ENCODE data around the gene NDEL1.

Gene NDEL1

GRCh38 chr17:8418471-8418870 lies 17.2 kb upstream of the NDEL1 start:
- DNase-seq: no peak

DNA sequence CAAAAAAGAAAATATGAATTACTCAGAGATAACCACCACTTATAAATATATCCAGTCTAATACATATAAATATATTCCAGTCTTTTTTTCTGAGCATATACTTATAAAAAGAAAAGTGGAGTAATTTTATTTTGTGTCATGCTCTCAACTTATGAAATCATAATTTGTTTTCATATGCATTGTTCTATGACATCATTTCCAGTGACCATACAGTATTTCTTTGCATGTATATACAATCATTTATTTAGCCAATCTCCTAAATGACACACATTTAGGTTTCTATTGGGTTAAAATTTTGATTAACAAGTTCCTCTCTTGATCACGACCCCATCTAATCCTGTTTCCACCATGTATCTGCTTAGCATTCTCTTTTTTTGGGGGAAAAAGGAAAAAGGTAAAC lies 16.4 kb upstream of the NDEL1 start:
- no peak for DNase-seq

- DNase-seq: no peak
Measured at GRCh38 chr17:8420041-8420934, 15.4 kb upstream of the NDEL1 start.

DNA sequence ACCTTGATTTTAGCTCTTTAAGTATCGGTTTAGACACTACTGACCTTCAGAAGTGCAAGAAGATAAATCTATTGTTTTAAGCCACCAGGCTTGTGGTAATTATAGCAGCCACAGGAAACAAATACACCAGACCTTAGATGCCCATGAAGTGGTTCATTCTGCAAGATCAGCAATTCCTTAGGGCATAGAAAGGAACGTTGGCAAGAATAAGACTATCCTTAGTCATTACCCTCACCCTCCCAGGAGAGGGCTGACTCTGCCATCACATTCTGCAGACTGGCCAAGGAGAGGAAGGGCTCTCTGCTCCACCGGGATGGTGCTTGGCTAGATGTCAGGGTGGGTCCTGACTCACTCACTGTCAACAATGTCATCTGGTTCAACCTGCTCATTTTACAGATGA lies 14.1 kb upstream of the NDEL1 start:
- no peak for DNase-seq

DNA sequence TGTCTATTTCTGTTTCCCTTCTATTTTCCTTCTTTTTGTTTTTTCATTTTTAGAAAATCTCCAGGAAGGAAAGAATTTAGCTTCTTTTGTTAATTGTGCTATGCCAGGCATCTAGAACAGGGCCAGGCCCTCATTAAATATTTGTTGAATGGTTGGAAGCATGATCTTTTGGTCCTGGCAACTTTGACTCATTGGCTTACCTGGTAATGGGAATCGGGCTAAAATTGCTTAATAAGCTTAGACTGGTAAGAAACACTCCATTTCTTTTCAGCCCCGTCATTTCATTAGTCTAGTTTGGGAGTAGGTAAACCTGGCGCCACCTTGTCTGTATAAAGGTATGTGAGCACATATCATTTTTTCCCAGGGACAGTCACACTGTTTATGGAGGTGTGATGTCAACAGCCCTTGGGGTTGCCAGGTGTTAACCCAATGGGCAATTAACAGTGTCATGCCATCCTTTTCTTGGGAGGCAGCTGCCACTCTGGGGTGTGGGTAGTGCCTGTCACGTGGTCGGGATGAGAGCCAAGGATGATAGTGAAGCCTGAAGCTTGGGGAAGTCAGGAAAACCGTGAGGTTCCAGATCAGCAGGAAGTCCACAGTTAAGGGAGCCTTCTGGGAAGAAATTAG lies 9.5 kb upstream of the NDEL1 start:
- no peak for DNase-seq

GRCh38 chr17:8426802-8427201 lies 8.9 kb upstream of the NDEL1 start:
- DNase-seq: no peak

- DNase-seq: no peak
Measured at GRCh38 chr17:8430966-8431365, 4.7 kb upstream of the NDEL1 start.

GRCh38 chr17:8436169-8436843 lies 622 bp downstream of the NDEL1 start:
- DNase-seq: peak; percentile 53

- no peak for DNase-seq
Measured at GRCh38 chr17:8436844-8437171, 1.1 kb downstream of the NDEL1 start.

GRCh38 chr17:8438441-8438840 lies 2.8 kb downstream of the NDEL1 start:
- DNase-seq: peak; percentile 11

GRCh38 chr17:8439681-8440080 lies 4.0 kb downstream of the NDEL1 start:
- DNase-seq: no peak

DNA sequence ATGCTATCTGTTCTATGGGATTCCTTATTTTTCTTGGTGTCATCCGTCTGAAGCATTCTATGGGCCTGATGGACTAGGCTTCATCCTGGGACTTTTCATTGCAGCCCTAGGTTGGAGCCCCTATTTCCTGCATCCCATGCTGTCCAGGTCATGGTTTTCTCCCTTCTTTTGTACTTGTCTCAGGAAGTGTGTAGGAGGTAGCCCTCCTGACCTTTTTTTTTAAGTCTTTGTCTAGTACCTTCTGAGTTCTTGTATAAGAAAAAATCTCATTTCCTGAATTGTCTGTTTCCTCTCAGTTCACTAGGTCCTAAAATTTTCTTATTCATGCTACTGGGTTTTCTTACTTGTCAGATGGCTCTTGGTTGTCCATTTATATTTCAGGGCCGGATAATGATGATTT lies 6.0 kb downstream of the NDEL1 start:
- DNase-seq: no peak

DNA sequence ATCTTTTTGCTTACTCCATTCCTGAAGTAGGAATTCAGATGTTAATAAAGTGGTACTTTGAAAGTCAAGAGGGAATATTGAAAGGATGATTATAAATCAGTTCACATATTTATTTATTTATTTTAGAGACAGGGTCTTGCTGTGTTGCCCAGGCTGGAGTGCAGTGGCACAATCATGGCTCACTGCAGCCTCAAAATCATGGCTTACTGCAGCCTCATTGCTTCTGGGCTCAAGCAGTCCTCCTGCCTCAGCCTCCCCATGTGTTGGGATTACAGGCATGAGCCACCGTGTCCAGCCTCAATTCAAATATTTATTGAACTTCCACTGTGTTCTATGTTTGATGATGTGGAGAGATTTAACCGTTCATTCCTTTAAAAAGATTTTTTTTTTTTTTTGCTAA lies 6.6 kb downstream of the NDEL1 start:
- no peak for DNase-seq

GRCh38 chr17:8443756-8444155 lies 8.1 kb downstream of the NDEL1 start:
- no peak for DNase-seq

GRCh38 chr17:8444494-8444893 lies 8.8 kb downstream of the NDEL1 start:
- DNase-seq: no peak

DNA sequence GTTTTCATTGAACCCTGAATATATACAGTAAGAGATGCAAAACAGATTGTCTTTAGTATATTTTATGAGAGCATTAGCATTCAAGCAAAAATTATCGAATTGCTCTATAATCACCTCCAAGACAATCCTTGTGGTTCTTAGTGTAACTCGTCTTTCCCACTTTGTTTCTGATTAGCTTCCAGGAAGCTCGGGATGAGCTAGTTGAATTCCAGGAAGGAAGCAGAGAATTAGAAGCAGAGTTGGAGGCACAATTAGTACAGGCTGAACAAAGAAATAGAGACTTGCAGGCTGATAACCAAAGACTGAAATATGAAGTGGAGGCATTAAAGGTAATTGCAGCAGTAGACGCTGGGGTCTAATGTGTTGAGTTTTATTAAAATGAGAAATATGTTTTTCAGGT lies 9.9 kb downstream of the NDEL1 start:
- no peak for DNase-seq

DNA sequence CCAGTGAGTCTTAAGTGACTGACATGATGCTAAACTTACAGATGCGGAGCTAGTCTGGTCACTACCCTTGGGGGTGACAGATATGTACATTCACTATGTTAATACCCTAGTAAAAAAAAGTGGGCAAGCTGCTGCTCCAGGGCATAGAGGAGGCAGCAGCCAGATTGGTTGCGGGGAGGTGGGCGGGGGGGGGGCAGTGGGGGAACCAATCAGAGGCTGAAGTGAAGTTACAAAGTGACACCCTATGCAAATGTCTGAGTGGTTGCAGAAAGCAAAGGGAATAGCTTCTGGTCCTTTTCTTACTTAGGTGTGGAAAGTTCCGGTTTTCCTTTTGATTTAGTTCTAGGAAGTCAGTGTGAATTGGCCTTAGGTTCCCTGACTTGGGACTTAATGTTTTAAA lies 12.1 kb downstream of the NDEL1 start:
- DNase-seq: no peak

DNA sequence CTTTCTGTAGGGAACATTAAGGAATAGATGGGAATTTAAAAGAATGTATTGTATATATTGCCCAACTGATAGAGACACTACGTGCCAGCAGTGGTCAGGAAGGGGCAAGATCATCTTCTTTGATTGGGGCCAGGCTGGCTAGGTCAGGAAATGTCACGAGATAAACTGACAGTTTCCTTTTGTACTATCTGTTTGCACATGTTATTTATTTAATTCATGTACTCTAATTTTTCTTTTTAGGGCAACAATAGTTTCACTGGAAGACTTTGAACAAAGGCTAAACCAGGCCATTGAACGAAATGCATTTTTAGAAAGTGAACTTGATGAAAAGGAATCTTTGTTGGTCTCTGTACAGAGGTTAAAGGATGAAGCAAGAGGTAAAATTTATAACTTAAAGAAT lies 12.6 kb downstream of the NDEL1 start:
- DNase-seq: no peak

DNA sequence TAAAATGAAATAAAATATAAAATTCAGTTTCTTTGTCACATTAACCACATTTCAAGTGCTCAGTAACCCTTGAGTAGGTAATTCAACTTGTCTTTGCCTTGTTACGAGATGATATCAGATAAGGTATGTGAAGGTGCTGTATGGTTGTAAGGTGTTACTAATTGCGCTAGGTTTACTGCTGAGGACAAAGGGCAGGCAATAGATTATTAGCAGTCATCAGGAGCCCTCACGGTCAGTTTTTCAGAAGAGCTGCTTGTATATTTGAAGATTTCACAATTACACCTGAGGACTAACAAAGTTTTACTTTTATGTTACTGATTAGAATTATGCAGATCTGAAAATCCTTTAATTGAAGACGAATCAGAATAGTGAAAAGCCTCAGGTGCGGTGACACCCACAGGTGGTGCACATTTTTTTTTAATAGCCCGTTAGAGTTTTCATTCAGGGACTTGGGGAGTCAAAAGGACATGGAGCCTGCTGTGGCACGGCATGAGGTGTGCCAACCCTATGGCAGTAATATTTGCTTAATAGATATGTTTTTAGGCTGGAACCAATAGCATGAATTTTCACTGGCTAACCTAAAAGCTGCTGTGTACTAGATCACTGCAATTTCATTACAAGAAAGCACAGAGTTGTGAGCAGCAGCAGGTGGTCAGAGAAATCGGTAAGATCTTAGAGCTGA lies 16.4 kb downstream of the NDEL1 start:
- DNase-seq: no peak

DNA sequence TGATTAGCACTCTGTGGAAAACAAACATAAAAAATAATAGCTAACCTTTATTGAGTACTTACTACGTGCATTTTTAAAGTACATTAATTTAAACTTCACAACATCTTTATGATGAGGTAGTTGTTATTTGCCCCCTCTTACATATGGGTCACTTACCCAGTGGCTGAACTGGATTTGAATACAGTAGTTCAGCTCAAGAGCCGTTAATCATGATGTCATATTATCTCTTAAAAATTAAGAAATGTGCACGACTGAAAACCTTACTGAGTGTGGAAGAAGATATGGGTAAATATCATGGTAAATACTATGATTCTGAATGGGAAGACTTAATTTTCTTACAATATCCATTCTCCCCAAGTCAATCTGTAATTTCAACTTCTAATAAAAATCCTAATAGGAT lies 17.6 kb downstream of the NDEL1 start:
- DNase-seq: no peak

GRCh38 chr17:8455665-8456209 lies 20.1 kb downstream of the NDEL1 start:
- no peak for DNase-seq

DNA sequence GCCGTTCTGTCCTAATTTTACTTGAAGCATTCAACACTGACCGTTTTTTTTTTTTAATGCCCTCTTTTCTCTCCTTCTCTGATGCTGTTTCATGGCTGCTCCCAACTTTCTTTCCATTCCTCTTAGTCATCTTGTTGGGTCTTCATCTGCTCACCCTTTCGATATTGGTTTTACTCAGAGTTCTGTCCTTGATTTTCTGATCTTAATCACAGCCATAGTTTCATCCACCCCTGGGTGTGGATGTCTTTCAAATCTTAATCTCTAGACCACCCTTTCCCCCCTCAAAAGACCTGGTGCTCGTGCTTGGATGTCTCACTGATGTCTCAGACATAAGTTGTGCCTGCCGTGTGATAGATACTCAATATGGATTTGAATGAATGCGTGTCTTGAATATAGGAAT lies 22.4 kb downstream of the NDEL1 start:
- DNase-seq: no peak

GRCh38 chr17:8459107-8459506 lies 23.4 kb downstream of the NDEL1 start:
- no peak for DNase-seq

Data from CD4-positive, alpha-beta T cell treated with Interleukin-4 for 4 hours (primary cell).